Forelimb muscle (tissue), 1 donor: ENCODE measurements around the gene VCX3B. TPM values are rescaled to one million over a fixed set of nuclear protein-coding genes. Genes with fewer than 3 reads are reported as not detected.
"Not testable (repeated sequence)": the region's sequence is repeated elsewhere in the genome, so short reads cannot be mapped to it uniquely, and the experiment has no call there.

Experiments
- DNase-seq: peaks from one replicate; pipeline ENCODE4 v3.0.0-alpha.2; 2013; ENCODE audit warnings: low read depth
- polyA plus RNA-seq: library from polyadenylated mRNA; unstranded; fragments of 120-200 nt; gene quantifications from one replicate; pipeline ENCODE4 v1.2.1, GENCODE V29; 2013; ENCODE audit not compliant: insufficient read length

The VCX3B gene
- polyA plus RNA-seq = not detected

DNA sequence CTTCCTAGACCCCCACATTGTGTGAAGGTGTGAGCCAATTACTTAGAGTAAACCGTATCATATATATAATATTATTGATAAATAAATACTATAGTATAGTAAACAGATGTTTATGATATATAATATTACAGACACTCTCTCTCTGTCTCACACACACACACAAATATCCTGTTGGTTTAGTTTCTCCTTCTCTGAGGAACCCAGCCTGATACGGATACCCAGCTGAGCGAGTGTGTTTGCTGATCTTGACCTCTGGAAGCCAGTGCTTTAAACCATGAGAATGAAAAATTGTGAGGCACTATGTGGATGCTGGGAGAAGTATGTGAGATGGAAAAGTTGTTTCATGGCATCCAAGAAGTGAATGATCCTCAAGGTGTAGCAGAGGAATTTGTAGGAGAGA lies at the start of gene VCX3B:
Gene VCX3B (plus strand): TSS at position 301 of the 400 bp plus-strand sequence. CDS start 621 bp downstream, outside the sequence.
- DNase-seq = not testable (repeated sequence)

DNA sequence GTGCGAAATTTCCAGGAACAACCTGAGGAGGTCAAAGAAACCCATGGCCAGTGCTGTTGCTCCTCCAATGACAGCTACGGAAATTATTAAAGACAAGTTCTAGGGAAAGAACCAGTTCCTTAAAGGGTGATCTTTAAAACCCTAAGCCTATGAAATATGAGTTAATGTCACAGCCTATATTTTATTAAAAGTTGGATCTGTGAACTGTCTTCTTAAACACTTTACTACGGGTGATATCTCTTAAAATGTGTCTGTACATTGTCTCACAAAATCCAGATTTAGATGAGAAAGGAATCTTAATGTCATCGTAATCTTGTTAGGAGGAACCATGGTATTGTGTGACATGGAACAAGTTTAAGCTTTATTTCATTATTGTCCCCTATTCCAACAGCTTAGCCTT lies 46.3 kb upstream of the VCX3B start:
- DNase-seq = no peak

DNA sequence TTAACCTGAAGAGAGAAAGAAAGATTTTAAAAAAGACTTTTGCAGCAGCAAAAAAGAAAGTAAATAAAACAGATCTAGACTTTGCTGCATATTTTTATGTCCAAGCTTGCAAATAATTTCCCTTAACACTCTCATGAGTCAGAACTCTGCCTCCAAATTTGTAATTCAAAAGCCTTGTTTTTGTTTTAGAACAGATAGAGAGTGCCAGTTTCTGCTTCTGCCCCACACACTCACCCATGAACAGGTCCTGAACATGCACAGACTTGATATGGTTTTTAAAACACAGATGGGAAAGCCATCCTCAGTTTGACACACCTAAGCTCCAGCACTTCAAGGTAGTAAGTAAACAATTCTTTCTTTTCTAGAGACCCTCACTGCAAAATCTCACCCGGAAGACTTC lies 39.7 kb upstream of the VCX3B start:
- no peak for DNase-seq

DNA sequence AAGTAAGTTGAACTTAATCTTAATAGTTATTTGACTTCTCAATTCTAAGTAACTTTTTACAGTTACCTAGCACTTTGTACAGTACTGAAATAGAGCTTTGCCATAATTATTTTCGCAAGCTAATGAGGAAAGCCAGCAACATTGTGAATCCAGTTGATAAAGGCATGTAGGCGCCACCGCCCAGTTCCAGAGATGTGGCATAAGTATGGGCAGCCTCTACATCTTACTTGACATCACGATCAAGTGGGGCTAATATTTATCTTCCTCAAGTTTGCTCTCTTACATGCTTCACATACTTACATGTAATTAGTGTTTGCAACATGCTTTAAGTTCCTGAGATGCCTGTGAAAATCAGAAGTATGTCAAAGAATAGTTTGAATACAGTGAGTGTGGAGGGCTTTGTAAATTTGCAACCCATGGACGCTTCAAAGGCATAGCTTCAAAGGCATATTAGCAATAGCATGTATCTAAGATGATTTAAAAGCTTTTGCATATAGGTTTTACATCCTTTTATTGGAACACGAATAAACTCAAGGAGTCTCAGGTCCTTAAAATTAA lies 34.9 kb upstream of the VCX3B start:
- DNase-seq = no peak

DNA sequence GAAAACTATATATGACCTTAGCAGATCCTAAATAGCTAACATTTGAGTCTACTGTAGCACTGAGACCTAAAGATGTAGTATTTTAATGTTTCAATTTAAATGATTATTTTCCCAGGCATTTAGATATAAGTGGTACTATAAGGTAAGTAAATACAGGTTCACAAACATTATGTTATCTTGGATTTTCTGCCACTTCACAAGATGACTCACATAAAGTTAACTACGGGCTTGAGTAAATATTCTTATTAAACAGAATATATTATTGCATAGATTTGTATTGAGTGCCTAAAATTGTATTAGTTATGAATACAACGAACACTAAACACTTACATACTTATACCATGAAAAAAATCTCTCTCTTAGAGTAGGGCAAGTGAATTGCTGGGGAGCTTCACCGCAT lies 34.2 kb upstream of the VCX3B start:
- no peak for DNase-seq

DNA sequence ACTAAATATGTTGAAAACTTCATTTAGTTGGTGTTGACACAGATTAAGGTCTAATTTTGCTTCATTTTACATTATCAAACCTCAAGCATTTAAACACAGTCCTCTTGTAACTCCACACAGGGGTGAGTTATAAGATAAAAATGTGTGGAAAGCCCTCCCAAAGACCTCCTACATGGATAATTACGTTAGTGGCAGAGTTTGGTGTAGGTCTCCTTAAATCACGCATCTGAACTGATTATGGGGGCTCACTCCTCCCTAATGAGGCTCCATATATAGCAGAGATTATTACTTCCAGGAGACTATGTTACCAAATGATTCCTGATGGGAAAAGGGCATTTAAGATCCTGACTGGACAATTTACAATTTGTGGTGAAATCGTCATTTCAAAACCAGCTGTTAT lies 32.2 kb upstream of the VCX3B start:
- no peak for DNase-seq

DNA sequence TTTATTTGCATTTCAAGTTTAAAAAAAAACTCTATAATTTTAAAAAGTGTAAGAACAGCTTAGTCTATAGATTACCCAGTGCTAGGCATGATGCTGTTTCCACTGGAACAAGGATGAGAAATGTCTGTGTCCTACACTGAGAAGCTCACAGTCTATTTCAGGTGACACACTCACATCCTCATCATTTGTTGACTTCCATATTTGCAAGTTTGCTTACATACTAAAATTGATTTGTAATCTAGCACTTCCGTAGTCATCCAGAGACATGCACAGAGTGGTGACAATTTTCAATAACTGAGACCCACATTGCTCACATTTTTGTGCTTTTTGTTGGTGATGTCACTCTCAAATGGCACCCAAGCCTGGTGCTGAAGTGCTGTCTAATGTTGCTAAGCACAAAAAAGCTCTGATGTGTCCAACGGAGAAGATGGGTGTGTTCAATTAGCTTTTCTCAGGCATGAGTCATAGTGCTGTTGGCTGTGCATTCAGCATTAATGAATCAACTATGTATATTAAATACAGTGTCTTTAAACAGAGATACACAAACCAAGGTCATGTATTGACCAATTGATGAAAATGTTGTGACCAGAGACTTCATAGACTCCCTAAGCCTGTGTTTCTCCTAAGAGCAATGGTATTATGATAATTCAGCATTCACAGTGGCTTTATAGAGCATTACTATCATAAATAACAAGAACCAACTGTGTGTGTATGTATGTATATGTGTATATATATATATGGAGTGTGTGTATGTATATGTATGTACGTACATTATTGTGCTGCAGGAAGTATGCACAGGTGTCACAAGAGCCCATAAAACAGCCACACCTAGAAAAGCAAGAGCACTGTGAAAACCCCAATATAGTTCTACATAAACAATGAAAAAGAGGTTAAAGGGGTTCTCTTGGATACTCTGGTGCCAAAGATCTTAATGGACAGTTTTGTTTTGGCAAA lies 31.2 kb upstream of the VCX3B start:
- DNase-seq = no peak

DNA sequence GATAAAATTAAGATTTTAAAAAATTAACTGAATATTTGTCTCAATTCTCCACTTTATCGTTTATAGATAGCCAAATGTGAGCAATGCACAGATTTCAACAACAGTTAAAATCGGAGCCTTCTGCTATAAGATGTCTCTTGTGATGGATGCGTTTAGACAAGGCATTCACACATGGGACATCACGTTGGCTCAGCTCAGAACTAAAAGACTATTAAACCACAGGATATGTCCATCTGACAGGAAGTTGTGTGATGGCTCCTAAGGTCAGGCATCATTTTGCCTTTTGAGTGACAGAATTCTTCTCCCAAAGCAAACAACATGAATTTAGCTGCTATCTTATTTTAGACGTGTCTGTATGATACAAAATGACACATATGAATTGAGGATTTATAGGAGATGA lies 17.3 kb upstream of the VCX3B start:
- no peak for DNase-seq

DNA sequence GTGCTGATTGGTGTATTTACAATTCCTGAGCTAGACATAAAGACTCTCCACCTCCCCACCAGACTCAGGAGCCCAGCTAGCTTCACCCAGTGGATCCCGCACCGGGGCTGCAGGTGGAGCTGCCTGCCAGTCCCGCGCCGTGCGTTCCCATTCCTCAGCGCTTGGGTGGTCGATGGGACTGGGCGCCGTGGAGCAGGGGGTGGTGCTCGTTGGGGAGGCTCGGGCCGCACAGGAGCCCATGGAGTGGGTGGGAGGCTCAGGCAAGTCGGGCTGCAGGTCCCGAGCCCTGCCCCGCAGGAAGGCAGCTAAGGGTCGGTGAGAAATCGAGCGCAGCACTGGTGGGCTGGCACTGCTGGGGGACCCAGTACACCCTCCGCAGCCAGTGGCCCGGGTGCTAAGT lies 12.3 kb upstream of the VCX3B start:
- not testable (repeated sequence) for DNase-seq

DNA sequence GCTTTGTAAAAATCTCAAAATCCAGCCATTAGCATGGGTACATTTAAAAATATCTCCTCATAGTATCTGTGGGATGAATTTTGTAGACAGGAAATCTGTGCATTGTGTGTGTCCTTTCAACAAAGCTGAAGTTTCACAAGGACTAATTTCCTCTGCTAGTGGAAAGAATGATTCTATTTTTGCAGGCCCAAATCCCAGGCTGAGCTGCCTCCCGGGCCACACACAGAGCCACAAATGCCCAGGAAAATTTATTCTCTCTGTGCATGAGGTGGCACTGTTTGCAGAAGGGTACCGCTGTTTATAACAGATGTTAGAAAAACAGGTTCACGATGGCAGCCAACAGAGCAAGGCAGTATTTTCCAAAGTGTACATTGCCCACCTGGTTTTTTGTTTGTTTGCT lies 11.0 kb upstream of the VCX3B start:
- DNase-seq = no peak

DNA sequence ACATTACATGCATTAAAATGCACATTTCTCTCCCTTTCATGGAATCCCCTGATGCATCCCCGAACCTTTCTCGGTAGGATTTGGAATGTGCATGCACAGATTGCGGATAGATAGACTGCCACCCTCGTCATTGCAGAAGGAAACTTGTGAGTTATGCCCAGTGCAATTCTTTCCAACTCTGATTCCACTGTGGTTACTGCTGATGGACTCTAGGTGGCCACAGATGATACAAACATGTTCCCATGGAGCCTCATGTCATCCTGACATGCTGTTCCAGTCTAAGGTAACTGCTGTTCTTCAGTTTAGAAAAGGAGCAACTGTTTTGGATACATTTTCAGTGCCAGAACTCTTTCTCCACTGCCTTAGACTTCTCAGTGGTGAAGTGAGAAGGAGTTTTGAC lies 9.1 kb upstream of the VCX3B start:
- no peak for DNase-seq

DNA sequence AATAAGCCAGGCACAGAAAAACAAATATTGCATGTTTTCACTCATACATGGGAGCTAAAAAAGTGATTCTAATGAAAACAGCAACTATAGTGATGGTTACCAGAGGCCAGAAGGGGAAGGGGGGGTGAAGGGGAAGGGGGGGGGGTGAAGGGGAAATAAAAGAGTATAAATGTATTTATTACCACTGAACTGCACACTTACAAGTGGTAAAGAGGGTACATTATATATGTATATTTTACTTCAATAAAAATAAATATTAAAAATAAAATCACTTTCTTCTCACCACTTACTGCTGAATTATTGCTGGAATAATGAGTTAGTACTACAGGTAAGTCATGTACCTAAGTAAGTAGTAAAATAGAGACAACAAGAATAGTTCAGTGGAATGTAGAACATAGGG lies 2.1 kb upstream of the VCX3B start:
- no peak for DNase-seq

DNA sequence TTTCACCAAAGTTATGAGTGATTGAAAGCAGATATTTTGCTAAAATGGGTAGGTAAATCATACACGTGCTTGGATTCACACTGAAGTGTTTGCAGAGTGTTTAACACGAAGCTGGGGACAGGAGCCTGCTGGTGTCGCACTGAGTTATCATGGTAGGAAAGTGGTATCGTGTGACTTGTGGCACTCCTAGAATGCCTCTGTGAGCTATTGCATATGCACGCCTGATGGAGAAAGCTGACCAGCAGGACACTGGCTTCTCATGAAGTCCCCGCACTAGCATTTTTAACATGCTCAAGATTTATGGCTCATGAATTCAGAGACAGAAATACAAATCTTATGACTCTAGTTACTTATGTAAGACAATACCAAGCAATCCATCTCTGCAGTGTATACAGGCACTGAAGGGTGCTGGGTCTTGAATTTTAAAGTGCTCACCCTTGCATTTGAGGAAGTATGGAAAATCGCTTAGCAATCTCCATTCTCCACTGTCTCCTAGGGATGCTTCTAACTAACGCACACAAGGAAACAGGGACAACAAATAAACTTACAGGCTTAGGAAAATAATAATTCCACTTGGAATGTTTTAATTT lies 19.8 kb downstream of the VCX3B start:
- DNase-seq = no peak

DNA sequence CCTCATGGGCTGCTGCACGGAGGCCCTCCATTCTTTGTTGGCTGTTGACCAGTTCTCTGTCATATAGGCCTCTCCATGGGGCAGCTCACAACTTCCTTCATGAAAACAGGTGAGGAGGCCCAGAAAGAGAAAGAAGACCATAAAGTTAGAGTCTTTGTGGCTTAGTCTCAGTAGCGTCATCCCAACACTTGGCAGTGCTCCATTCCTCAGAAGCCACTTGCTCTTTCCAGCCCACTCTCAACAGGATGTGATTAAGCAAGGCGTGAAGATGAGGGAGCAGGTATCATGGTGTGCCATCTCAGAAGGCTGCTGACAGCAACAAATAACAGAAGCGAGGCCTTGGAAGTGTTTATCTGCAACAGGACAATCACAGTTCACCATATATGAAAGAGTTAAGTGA lies 30.4 kb downstream of the VCX3B start:
- DNase-seq = not testable (repeated sequence)

DNA sequence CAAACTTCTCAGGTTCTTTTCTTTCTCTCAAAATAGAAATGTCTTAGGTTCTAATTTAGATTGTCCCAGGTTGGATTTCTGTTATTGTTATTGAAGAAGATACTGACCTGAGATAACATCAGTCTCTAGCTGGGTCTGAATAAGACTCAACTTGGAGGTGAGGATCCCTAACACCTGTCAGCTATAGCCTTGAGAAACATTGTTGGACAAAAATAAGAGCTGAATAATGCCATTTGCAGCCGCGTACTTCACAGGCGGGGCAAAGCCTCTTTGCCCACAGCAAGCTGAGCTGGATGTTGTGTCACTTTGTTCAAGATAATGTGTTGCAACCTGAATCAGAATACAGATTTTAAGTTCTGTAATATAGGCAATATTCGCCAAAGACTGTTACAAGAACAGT lies 35.6 kb downstream of the VCX3B start:
- no peak for DNase-seq

DNA sequence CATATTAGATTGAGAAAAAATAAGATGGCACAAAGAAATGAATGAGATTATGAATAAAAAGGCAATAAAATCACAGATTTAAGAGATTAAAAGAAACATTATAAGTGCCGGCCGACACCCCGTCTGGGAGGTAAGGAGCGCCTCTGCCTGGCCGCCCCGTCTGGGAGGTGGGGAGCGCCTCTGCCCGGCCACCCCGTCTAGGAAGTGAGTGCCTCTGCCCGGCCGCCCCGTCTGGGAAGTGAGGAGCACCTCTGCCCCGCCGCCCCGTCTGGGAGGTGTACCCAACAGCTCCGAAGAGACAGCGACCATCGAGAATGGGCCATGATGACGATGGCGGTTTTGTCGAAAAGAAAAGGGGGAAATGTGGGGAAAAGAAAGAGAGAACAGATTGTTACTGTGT lies 37.5 kb downstream of the VCX3B start:
- not testable (repeated sequence) for DNase-seq

DNA sequence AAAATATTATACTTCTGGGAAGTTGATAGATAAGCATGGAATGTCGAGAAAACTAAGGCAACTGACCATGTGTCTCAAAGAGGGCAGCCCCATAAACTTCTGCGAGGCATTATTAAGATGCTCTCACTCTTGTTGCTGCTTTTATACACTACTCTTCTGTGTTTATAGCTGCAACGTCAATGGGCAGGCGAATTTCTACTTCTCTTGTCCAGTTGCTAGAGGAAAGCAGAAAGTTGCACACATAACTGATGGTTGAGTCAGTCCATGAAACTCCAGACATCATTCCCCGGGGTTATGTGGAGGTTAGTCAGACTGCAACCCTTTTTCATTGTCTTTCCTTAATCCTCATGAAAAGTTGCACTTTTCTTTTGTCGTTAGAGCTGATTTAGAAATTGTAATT lies 39.8 kb downstream of the VCX3B start:
- DNase-seq = no peak
